MM.1S (cell line): ENCODE data around the gene NDUFAF7.

Source experiments
- EZH2 ChIP-seq: fragments of 300-600 bp; sonication (generic); optimal IDR thresholded peaks from 2 replicates; pipeline ENCODE3; 2017; ENCODE audit warnings: low read depth, mild to moderate bottlenecking, antibody characterized with exemption, low read length, mixed read lengths
- TF ChIP-seq, protein P1 (sequence below): fragments of 300-600 bp; sonication (generic); IDR thresholded peaks from 2 replicates; pipeline ENCODE4 v1.5.1; 2016; ENCODE audit warnings: antibody characterized with exemption, low read length, mixed read lengths

DNA sequence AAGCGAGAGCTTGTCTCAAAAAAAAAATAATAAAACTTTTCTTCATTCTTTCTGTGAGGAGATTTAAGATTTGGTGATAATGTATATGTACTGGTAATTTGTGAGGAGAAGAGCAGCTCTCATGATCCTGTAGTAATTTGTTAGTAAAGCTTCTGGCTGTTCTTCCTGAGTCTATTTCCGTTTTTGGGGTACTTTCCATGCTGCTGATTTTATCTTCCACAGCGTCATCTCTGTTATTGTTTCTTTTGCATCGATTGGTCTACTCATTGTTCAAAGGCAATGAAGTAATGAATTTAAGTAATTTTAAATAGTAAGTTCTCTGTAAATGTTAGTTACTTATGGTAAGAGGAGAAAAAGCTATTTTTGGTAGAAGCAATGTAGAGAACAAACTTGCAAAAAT, 12.0 kb downstream of the NDUFAF7 start:
- TF ChIP-seq, protein P1, sequence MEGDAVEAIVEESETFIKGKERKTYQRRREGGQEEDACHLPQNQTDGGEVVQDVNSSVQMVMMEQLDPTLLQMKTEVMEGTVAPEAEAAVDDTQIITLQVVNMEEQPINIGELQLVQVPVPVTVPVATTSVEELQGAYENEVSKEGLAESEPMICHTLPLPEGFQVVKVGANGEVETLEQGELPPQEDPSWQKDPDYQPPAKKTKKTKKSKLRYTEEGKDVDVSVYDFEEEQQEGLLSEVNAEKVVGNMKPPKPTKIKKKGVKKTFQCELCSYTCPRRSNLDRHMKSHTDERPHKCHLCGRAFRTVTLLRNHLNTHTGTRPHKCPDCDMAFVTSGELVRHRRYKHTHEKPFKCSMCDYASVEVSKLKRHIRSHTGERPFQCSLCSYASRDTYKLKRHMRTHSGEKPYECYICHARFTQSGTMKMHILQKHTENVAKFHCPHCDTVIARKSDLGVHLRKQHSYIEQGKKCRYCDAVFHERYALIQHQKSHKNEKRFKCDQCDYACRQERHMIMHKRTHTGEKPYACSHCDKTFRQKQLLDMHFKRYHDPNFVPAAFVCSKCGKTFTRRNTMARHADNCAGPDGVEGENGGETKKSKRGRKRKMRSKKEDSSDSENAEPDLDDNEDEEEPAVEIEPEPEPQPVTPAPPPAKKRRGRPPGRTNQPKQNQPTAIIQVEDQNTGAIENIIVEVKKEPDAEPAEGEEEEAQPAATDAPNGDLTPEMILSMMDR = no peak
- no peak for TF ChIP-seq EZH2
